ENCODE measurements around the gene KLF17. TPM values are rescaled to one million over a fixed set of nuclear protein-coding genes. Genes with fewer than 3 reads are reported as not detected.
"Not testable (repeated sequence)": the region's sequence is repeated elsewhere in the genome, so short reads cannot be mapped to it uniquely, and the experiment has no call there.

KLF17 gene
- total RNA-seq, 1 donor from 2014 or later, result 0.23 TPM

GRCh38 chr1:44113095-44113609 is 5.5 kb upstream of the KLF17 start:
- Mint-ChIP-seq H3K4me1 (ENCODE audit: unreplicated experiment) (no peaks in the 10 kb centered on the region), H3K9me3 (ENCODE audit: unreplicated experiment) (no peaks in the 10 kb centered on the region), H3K36me3 (ENCODE audit: low read depth, unreplicated experiment) (no peaks in the 10 kb centered on the region), H3K27ac (ENCODE audit: unreplicated experiment) (no peak overlapping the region), H3K27me3 (ENCODE audit: unreplicated experiment) (no peaks in the 10 kb centered on the region), H3K4me3 (ENCODE audit: unreplicated experiment) (no peak overlapping the region)
- no peak for DNase-seq (ENCODE audit: low spot score)
- TF ChIP-seq, protein P1, sequence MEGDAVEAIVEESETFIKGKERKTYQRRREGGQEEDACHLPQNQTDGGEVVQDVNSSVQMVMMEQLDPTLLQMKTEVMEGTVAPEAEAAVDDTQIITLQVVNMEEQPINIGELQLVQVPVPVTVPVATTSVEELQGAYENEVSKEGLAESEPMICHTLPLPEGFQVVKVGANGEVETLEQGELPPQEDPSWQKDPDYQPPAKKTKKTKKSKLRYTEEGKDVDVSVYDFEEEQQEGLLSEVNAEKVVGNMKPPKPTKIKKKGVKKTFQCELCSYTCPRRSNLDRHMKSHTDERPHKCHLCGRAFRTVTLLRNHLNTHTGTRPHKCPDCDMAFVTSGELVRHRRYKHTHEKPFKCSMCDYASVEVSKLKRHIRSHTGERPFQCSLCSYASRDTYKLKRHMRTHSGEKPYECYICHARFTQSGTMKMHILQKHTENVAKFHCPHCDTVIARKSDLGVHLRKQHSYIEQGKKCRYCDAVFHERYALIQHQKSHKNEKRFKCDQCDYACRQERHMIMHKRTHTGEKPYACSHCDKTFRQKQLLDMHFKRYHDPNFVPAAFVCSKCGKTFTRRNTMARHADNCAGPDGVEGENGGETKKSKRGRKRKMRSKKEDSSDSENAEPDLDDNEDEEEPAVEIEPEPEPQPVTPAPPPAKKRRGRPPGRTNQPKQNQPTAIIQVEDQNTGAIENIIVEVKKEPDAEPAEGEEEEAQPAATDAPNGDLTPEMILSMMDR (IDR thresholded peaks at IDR 0.05; ENCODE audit: unreplicated experiment), result no peak

DNA sequence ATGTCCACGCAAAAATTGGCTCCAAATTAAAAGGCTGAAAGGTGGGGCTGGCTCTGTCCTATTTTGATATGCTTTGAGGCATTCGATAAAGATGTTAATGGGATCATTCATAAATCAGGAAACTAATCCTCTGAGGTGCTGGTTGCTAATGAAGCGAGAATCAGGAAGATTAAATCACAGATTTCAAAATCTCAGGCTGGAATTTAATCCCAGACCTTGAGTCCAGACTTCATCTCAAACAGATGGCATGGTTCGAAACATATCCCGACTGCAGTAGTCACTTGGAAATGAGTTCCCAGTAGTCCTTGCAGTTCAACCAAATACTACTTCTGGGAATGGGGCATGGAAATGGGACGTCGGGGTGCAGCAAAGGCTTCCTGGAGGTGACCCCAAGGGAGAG is 4.5 kb upstream of the KLF17 start:
- Mint-ChIP-seq H3K27me3 (ENCODE audit: unreplicated experiment) (no peaks in the 10 kb centered on the region), H3K27ac (ENCODE audit: unreplicated experiment) (no peak overlapping the region), H3K4me3 (ENCODE audit: unreplicated experiment) (no peak overlapping the region), H3K9me3 (ENCODE audit: unreplicated experiment) (no peaks in the 10 kb centered on the region), H3K4me1 (ENCODE audit: unreplicated experiment) (no peaks in the 10 kb centered on the region), H3K36me3 (ENCODE audit: low read depth, unreplicated experiment) (no peaks in the 10 kb centered on the region)
- no peak for DNase-seq (ENCODE audit: low spot score)
- TF ChIP-seq, protein P1 (IDR thresholded peaks at IDR 0.05; ENCODE audit: unreplicated experiment), result no peak

DNA sequence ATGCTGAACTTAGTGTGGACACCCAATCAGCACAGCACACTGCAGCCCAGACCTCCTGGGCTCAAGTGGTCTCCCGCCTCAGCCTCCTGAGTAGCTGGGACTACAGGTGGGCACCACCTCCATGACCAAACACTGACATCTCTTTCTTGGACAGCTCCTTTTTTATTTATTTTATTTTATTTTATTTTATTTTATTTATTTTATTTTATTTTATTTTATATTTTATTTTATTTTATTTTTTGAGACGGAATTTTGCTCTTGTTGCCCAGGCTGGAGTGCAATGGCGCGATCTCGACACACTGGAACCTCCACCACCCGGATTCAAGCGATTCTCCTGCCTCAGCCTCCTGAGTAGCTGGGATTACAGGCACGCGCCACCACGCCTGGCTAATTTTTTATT is 1.3 kb upstream of the KLF17 start:
- H3K9me3 Mint-ChIP-seq (ENCODE audit: unreplicated experiment); H3K4me3 Mint-ChIP-seq (ENCODE audit: unreplicated experiment); H3K27ac Mint-ChIP-seq (ENCODE audit: unreplicated experiment); H3K27me3 Mint-ChIP-seq (ENCODE audit: unreplicated experiment); H3K36me3 Mint-ChIP-seq (ENCODE audit: low read depth, unreplicated experiment); DNase-seq (ENCODE audit: low spot score): not testable (repeated sequence)
- peaks cover 14% of the 10 kb centered on the region for H3K4me1 Mint-ChIP-seq (ENCODE audit: unreplicated experiment)

GRCh38 chr1:44119525-44119924 is 904 bp downstream of the KLF17 start:
- no peak for DNase-seq (ENCODE audit: low spot score)
- Mint-ChIP-seq H3K9me3 (ENCODE audit: unreplicated experiment) (no peaks in the 10 kb centered on the region), H3K36me3 (ENCODE audit: low read depth, unreplicated experiment) (no peaks in the 10 kb centered on the region), H3K4me3 (ENCODE audit: unreplicated experiment) (no peak overlapping the region), H3K27me3 (ENCODE audit: unreplicated experiment) (no peaks in the 10 kb centered on the region), H3K4me1 (ENCODE audit: unreplicated experiment) (peaks cover 19% of the 10 kb centered on the region), H3K27ac (ENCODE audit: unreplicated experiment) (no peak overlapping the region)
- TF ChIP-seq, protein P1 (IDR thresholded peaks at IDR 0.05; ENCODE audit: unreplicated experiment), result no peak

GRCh38 chr1:44120398-44120949 is 1.9 kb downstream of the KLF17 start:
- H3K4me3 Mint-ChIP-seq (ENCODE audit: unreplicated experiment), result no peak overlapping the region
- no peak overlapping the region for H3K27ac Mint-ChIP-seq (ENCODE audit: unreplicated experiment)
- H3K27me3 Mint-ChIP-seq (ENCODE audit: unreplicated experiment), result no peaks in the 10 kb centered on the region
- DNase-seq (ENCODE audit: low spot score), result no peak
- H3K4me1 Mint-ChIP-seq (ENCODE audit: unreplicated experiment), result peaks cover 19% of the 10 kb centered on the region
- H3K36me3 Mint-ChIP-seq (ENCODE audit: low read depth, unreplicated experiment), result no peaks in the 10 kb centered on the region
- TF ChIP-seq, protein P1 (IDR thresholded peaks at IDR 0.05; ENCODE audit: unreplicated experiment), result no peak
- H3K9me3 Mint-ChIP-seq (ENCODE audit: unreplicated experiment), result no peaks in the 10 kb centered on the region
